Measurements from ENCODE around the gene CCDC116. TPM values are rescaled to one million over a fixed set of nuclear protein-coding genes. Genes with fewer than 3 reads are reported as not detected.

The CCDC116 gene
- total and polyA plus RNA-seq, 10 of the 15 experiments (the other 5 are each of a cell fraction or from before 2014, with no cell fraction given): 0.04 to 0.18 (median 0.04) TPM; not detected in 6

DNA sequence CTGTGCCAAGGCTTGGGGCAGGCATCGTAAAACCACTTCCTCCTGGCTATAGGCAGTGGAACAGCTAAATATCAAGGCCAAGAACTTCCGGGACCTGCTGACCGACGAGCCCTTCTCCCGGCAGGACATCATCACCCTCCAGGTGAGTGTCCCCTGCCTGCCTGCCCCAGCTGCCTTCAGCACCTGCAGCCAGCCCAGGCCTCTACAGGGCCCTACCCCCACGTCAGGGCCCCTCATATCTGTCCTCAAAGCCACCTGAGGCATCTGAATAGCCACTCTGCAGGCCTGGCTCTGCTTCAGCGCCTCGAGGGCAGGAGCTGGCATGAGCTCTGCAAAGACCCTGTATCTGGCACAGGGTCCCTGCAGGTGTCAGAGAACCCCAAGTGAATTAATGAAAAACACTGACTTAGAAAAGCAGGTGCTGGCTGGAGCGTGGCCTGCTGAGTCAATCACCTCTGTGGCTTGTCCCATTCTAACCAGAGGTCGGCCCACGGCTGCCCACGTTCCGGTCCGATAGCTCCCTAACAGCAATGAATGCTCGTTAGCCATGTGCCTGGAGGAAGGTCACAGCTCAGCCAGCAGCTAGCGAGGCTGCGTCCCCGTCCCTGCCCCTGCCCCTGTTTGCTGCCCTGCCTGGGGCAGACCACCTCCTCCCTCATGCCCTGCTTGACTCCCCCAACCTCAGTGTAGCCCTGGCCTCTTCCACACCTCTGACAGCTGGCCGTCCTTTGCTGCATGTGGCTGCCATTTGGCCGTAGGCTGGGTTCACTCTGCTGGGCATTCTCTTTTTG is 50.0 kb downstream of the CCDC116 start:
- SMC1A ChIA-PET (ENCODE audit: uncharacterized antibody, unreplicated experiment): no interaction called here

DNA sequence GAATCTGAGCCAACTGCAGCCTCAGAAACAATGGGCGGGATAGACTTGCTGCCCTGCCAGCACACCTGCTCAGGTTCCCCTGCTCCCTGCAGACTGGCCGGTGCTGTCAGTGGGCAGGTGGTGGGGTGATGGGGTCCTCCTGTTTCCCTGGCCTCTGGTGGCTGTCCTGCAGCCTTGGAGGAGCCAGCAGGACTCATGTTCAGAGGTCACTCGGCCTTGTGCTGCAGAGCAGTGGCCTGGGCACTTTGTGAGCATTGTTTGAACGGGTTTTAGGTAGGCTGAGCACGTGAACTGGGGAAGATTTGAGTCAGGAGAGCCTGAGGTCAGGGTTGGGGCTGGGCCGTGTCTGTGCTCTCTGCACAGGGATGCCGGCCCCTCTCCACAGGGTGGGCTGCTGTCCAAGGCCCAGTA is 50.8 kb downstream of the CCDC116 start:
- no peak overlapping the region for H2AFZ ChIP-seq (ENCODE audit: control insufficient read depth, low read depth, low read length)
- DNase-seq (ENCODE audit: low read depth, low spot score) (no peak), ATAC-seq (no peak), FAIRE-seq (no peak)
- ChIA-PET RAD21 (ENCODE audit: unreplicated experiment) (no interaction called here), CTCF (no interaction called here), POLR2A (no interaction called here), SMC1A (ENCODE audit: uncharacterized antibody, unreplicated experiment) (no interaction called here)
- BruUV-seq (replicated peaks): no TSS peak
- no peaks in the 10 kb centered on the region for H4K20me1 ChIP-seq (ENCODE audit: control insufficient read depth, insufficient read depth)
- WGBS (ENCODE audit: insufficient coverage, insufficient replicate concordance, low lambda C conversion rate, missing lambda C conversion rate): 77% methylated on average over 7 of the region's 7 CpGs
- no peaks in the 10 kb centered on the region for H3K9me3 ChIP-seq (replicated peaks; ENCODE audit: control insufficient read depth, insufficient read depth, low read length)
- no peaks in the 10 kb centered on the region for H3K27me3 ChIP-seq (replicated peaks in 1 of 2; ENCODE audit: control insufficient read depth in 2 of 2, insufficient read depth in 2 of 2, low read length in 1 of 2)
- peaks cover 24 to 26% of the 10 kb centered on the region in 2 experiments for H3K36me3 ChIP-seq (ENCODE audit: control insufficient read depth in 2 of 2, insufficient read depth in 2 of 2, low read length in 1 of 2)
- no peak overlapping the region for H3K4me3 ChIP-seq
- H3K27ac ChIP-seq (ENCODE audit: control insufficient read depth, insufficient read depth): no peak overlapping the region
- intact Hi-C loops (cut with micrococcal nuclease; ENCODE audit: unreplicated experiment): no loop called here
- H3K4me2 ChIP-seq (ENCODE audit: control insufficient read depth, insufficient read depth): no peak overlapping the region
- H3K4me1 ChIP-seq (ENCODE audit: control insufficient read depth, insufficient read depth, low read length): peaks cover 7% of the 10 kb centered on the region
- H3K9ac ChIP-seq (ENCODE audit: control insufficient read depth, insufficient read depth, low read length): no peak overlapping the region
- in situ Hi-C loops (cut with MboI): no loop called here
- H3K79me2 ChIP-seq (ENCODE audit: control insufficient read depth, insufficient read depth, low read length): no peaks in the 10 kb centered on the region
- TF ChIP-seq CEBPB (IDR thresholded peaks at IDR 0.05; ENCODE audit: borderline replicate concordance in 1 of 2, low read depth in 2 of 2, low read length in 2 of 2) (no peak), ATF2 (IDR thresholded peaks at IDR 0.05; ENCODE audit: low read length) (no peak), IRF4 (IDR thresholded peaks at IDR 0.05; ENCODE audit: low read depth, low read length) (no peak), YBX1 (IDR thresholded peaks at IDR 0.05) (no peak), GATAD2B (conservative IDR thresholded peaks at IDR 0.05; ENCODE audit: low read depth) (no peak), IKZF2 (IDR thresholded peaks at IDR 0.05) (no peak), SUZ12 (IDR thresholded peaks at IDR 0.05; ENCODE audit: unreplicated experiment) (no peak), KAT2A (conservative IDR thresholded peaks at IDR 0.05; ENCODE audit: control insufficient read depth, low read depth, low read length) (no peak), NFYB (IDR thresholded peaks at IDR 0.05; ENCODE audit: insufficient read depth, low read depth, low read length) (no peak), SMAD1 (IDR thresholded peaks at IDR 0.05; ENCODE audit: low read depth, partially characterized antibody) (no peak), YY1 (IDR thresholded peaks at IDR 0.05; ENCODE audit: low read depth, low read length) (no peak), SIN3A (IDR thresholded peaks at IDR 0.05; ENCODE audit: low read depth, low read length) (no peak), RB1 (IDR thresholded peaks at IDR 0.05; ENCODE audit: borderline replicate concordance) (no peak), ZNF24 (IDR thresholded peaks at IDR 0.05) (no peak)
- TF ChIP-seq, protein P1, sequence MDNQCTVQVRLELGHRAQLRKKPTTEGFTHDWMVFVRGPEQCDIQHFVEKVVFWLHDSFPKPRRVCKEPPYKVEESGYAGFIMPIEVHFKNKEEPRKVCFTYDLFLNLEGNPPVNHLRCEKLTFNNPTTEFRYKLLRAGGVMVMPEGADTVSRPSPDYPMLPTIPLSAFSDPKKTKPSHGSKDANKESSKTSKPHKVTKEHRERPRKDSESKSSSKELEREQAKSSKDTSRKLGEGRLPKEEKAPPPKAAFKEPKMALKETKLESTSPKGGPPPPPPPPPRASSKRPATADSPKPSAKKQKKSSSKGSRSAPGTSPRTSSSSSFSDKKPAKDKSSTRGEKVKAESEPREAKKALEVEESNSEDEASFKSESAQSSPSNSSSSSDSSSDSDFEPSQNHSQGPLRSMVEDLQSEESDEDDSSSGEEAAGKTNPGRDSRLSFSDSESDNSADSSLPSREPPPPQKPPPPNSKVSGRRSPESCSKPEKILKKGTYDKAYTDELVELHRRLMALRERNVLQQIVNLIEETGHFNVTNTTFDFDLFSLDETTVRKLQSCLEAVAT (IDR thresholded peaks at IDR 0.05): no peak

More for the DNA sequence above, 50.0 kb downstream of the CCDC116 start:
- H3K4me2 ChIP-seq (ENCODE audit: control insufficient read depth, insufficient read depth): no peak overlapping the region
- in situ Hi-C loops (cut with MboI): no loop called here
- H4K20me1 ChIP-seq (ENCODE audit: control insufficient read depth, insufficient read depth): no peaks in the 10 kb centered on the region
- FAIRE-seq (no peak), ATAC-seq (0 out of 3 replicates have a peak, but pooled peaks have one; percentile 24), DNase-seq (ENCODE audit: low read depth, low spot score) (no peak)
- H3K27me3 ChIP-seq (replicated peaks in 1 of 2; ENCODE audit: control insufficient read depth in 2 of 2, insufficient read depth in 2 of 2, low read length in 1 of 2): no peaks in the 10 kb centered on the region
- no peaks in the 10 kb centered on the region for H3K4me1 ChIP-seq (ENCODE audit: control insufficient read depth, insufficient read depth, low read length)
- H3K9ac ChIP-seq (ENCODE audit: control insufficient read depth, insufficient read depth, low read length): no peak overlapping the region
- TF ChIP-seq ZSCAN29 (IDR thresholded peaks at IDR 0.05): no peak
- TF ChIP-seq PAX5 (IDR thresholded peaks at IDR 0.05; ENCODE audit: borderline replicate concordance, low read depth, low read length): peak; percentile 11; the same call in 1 of the 2 replicates
- H2AFZ ChIP-seq (ENCODE audit: control insufficient read depth, low read depth, low read length): no peak overlapping the region
- ChIA-PET RAD21 (ENCODE audit: unreplicated experiment) (interaction anchor here (1.3 kb wide), 1 partner anchor 15 kb away, joined by 3 read pairs; no protein-coding TSS in a partner anchor), POLR2A (no interaction called here), CTCF (no interaction called here)
- no peak overlapping the region for H3K27ac ChIP-seq (ENCODE audit: control insufficient read depth, insufficient read depth)
- no peaks in the 10 kb centered on the region for H3K79me2 ChIP-seq (ENCODE audit: control insufficient read depth, insufficient read depth, low read length)
- H3K4me3 ChIP-seq: no peak overlapping the region
- 77% methylated on average over 20 of the region's 20 CpGs for WGBS (ENCODE audit: insufficient coverage, insufficient replicate concordance, low lambda C conversion rate, missing lambda C conversion rate)
- H3K36me3 ChIP-seq (ENCODE audit: control insufficient read depth in 2 of 2, insufficient read depth in 2 of 2, low read length in 1 of 2): peaks cover 18 to 22% of the 10 kb centered on the region in 2 experiments
- no TSS peak for BruUV-seq (replicated peaks)
- H3K9me3 ChIP-seq (replicated peaks; ENCODE audit: control insufficient read depth, insufficient read depth, low read length): no peaks in the 10 kb centered on the region
- intact Hi-C loops (cut with micrococcal nuclease; ENCODE audit: unreplicated experiment): no loop called here
